GM18526 (cell line): Measurements from ENCODE around the gene FZD1.

Experiments used
- POLR2A ChIP-seq: IDR thresholded peaks from 3 replicates; pipeline ENCODE4 v1.6.1; 2011; ENCODE audit not compliant: insufficient read length; ENCODE audit errors: extremely low read depth

The FZD1 gene

GRCh38 chr7:91310830-91311460 lies 46.7 kb downstream of the FZD1 start:
- TF ChIP-seq POLR2A: no peak

GRCh38 chr7:91311839-91312238 lies 47.6 kb downstream of the FZD1 start:
- no peak for TF ChIP-seq POLR2A

GRCh38 chr7:91313113-91313512 lies 48.9 kb downstream of the FZD1 start:
- no peak for TF ChIP-seq POLR2A

- TF ChIP-seq POLR2A: no peak
These were observed 50.5 kb downstream of the FZD1 start for GRCh38 chr7:91314591-91315323.

- no peak for TF ChIP-seq POLR2A
These were observed 52.2 kb downstream of the FZD1 start for GRCh38 chr7:91316426-91316825.

- TF ChIP-seq POLR2A: no peak
These were observed 55.1 kb downstream of the FZD1 start for GRCh38 chr7:91319351-91319750.

GRCh38 chr7:91320366-91321078 lies 56.3 kb downstream of the FZD1 start:
- TF ChIP-seq POLR2A: no peak
